Caco-2 (cell line): Measurements from ENCODE around the gene TUT4. TPM values are rescaled to one million over a fixed set of nuclear protein-coding genes. Genes with fewer than 3 reads are reported as not detected.

Source experiments
- BruUV-seq: library from RNA; stranded (reverse); fragments of 400-500 nt; replicated peaks from 2 replicates; lab custom pipeline; 2021; lab: Mats Ljungman, UMichigan
- CTCF ChIA-PET: fragments of 300-600 bp; sonication (Branson Sonifier 250); formaldehyde crosslinking; loops from one replicate; lab custom pipeline; 2022; ENCODE audit warnings: antibody characterized with exemption; lab: Charles Lee
- POLR2A ChIA-PET: fragments of 300-600 bp; sonication (Branson Sonifier 250); formaldehyde crosslinking; loops from one replicate; lab custom pipeline; 2022; ENCODE audit warnings: antibody characterized with exemption; lab: Charles Lee
- DNase-seq, 2 experiments: peaks; one replicate each; pipeline versions ENCODE4 v3.0.0 to v3.0.0-alpha.2; 2020 to 2022
- H3K27me3 ChIP-seq: replicated peaks from 2 replicates; pipeline ENCODE4 v1.6.0; 2011; ENCODE audit warnings: low read length; ENCODE audit not compliant: control insufficient read depth, insufficient read depth
- H3K36me3 ChIP-seq: 2 replicates; pipeline ENCODE4 v1.5.1; 2011; ENCODE audit warnings: low read length; ENCODE audit not compliant: control insufficient read depth, insufficient read depth
- H3K4me1 ChIP-seq: fragments of 250-450 bp; sonication (Bioruptor Pico); 2 replicates; pipeline ENCODE4 v1.5.1; 2020; ENCODE audit warnings: mild to moderate bottlenecking
- H3K4me3 ChIP-seq: 2 replicates; pipeline ENCODE4 v1.5.1; 2011; ENCODE audit warnings: low read depth, mild to moderate bottlenecking, control low read depth, low read length
- H3K9me3 ChIP-seq: fragments of 250-450 bp; sonication (Bioruptor Pico); 2 replicates; pipeline ENCODE4 v1.5.1; 2020; ENCODE audit warnings: mild to moderate bottlenecking, moderate library complexity
- H3K27ac Mint-ChIP-seq: one replicate; pipeline ENCODE4 v1.8.0; 2022; ENCODE audit warnings: mixed read lengths; ENCODE audit not compliant: unreplicated experiment
- H3K27me3 Mint-ChIP-seq: one replicate; pipeline ENCODE4 v1.8.0; 2022; ENCODE audit warnings: mixed read lengths; ENCODE audit not compliant: insufficient read depth, unreplicated experiment
- H3K36me3 Mint-ChIP-seq: one replicate; pipeline ENCODE4 v1.8.0; 2022; ENCODE audit warnings: mild to moderate bottlenecking, mixed read lengths; ENCODE audit not compliant: insufficient read depth, unreplicated experiment
- H3K4me1 Mint-ChIP-seq: one replicate; pipeline ENCODE4 v1.8.0; 2022; ENCODE audit warnings: low read depth, mixed read lengths; ENCODE audit not compliant: unreplicated experiment
- H3K4me3 Mint-ChIP-seq: one replicate; pipeline ENCODE4 v1.8.0; 2022; ENCODE audit warnings: mild to moderate bottlenecking, moderate library complexity, mixed read lengths; ENCODE audit not compliant: unreplicated experiment
- H3K9me3 Mint-ChIP-seq: one replicate; pipeline ENCODE4 v1.8.0; 2022; ENCODE audit warnings: mixed read lengths; ENCODE audit not compliant: unreplicated experiment
- intact Hi-C: fragments of 100-400 bp; cut with micrococcal nuclease; formaldehyde crosslinking; loops from one replicate; pipeline ENCODE4 v1.10.0; 2022; ENCODE audit not compliant: unreplicated experiment
- total RNA-seq: library from RNA; stranded (reverse); gene quantifications from 2 replicates; pipeline ENCODE4 v1.2.3, GENCODE V29; 2022
- TF ChIP-seq, protein P1 (sequence below), 2 experiments: fragments of 200-600 bp in 1 of 2; IDR thresholded peaks; 1 replicate in 1 of 2; 2 replicates in 1 of 2; pipeline versions ENCODE4 v1.5.1 to v1.8.0; 2011 to 2022; ENCODE audit warnings: antibody characterized with exemption in 1 of 2, control low read depth in 1 of 2, inconsistent platforms in 1 of 2, low read depth in 1 of 2, low read length in 1 of 2, mild to moderate bottlenecking in 1 of 2, moderate library complexity in 1 of 2; ENCODE audit not compliant: insufficient read depth in 1 of 2, severe bottlenecking in 1 of 2, unreplicated experiment in 1 of 2

Gene TUT4
- total RNA-seq, 1 experiment from 2014 or later, result 54.9 TPM

- no peak for DNase-seq
- Mint-ChIP-seq H3K27me3 (no peaks in the 10 kb centered on the region), H3K36me3 (peaks cover 6% of the 10 kb centered on the region), H3K9me3 (no peaks in the 10 kb centered on the region), H3K27ac (no peak overlapping the region), H3K4me1 (no peaks in the 10 kb centered on the region), H3K4me3 (no peak overlapping the region)
- Histone ChIP-seq H3K27me3 (no peaks in the 10 kb centered on the region), H3K4me3 (no peak overlapping the region), H3K4me1 (no peaks in the 10 kb centered on the region; the same call in 1 of the 2 replicates), H3K9me3 (no peaks in the 10 kb centered on the region), H3K36me3 (no peaks in the 10 kb centered on the region; the same call in 1 of the 2 replicates)
- no TSS peak for BruUV-seq
- ChIA-PET POLR2A (no interaction called here), CTCF (no interaction called here)
- TF ChIP-seq, protein P1, sequence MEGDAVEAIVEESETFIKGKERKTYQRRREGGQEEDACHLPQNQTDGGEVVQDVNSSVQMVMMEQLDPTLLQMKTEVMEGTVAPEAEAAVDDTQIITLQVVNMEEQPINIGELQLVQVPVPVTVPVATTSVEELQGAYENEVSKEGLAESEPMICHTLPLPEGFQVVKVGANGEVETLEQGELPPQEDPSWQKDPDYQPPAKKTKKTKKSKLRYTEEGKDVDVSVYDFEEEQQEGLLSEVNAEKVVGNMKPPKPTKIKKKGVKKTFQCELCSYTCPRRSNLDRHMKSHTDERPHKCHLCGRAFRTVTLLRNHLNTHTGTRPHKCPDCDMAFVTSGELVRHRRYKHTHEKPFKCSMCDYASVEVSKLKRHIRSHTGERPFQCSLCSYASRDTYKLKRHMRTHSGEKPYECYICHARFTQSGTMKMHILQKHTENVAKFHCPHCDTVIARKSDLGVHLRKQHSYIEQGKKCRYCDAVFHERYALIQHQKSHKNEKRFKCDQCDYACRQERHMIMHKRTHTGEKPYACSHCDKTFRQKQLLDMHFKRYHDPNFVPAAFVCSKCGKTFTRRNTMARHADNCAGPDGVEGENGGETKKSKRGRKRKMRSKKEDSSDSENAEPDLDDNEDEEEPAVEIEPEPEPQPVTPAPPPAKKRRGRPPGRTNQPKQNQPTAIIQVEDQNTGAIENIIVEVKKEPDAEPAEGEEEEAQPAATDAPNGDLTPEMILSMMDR (IDR thresholded peaks at IDR 0.05; ENCODE audit: insufficient read depth in 1 of 2, low read depth in 1 of 2, low read length in 1 of 2, severe bottlenecking in 1 of 2, unreplicated experiment in 1 of 2), result no peak
- intact Hi-C loops, result no loop called here
Observed at GRCh38 chr1:52463891-52464290, 89.0 kb downstream of the TUT4 start.

- DNase-seq, result no peak
- TF ChIP-seq, protein P1 (IDR thresholded peaks at IDR 0.05; ENCODE audit: insufficient read depth in 1 of 2, low read depth in 1 of 2, low read length in 1 of 2, severe bottlenecking in 1 of 2, unreplicated experiment in 1 of 2), result no peak
- H3K36me3 Mint-ChIP-seq, result peaks cover 5% of the 10 kb centered on the region
- no peaks in the 10 kb centered on the region for H3K9me3 Mint-ChIP-seq
- intact Hi-C loops, result no loop called here
- POLR2A ChIA-PET, result interaction anchor here (0.6 kb wide), 1 partner anchor 171 kb away, joined by 5 read pairs; no protein-coding TSS in a partner anchor
- H3K9me3 ChIP-seq, result no peaks in the 10 kb centered on the region
- H3K4me1 Mint-ChIP-seq, result no peaks in the 10 kb centered on the region
- no peak overlapping the region for H3K4me3 Mint-ChIP-seq
- H3K4me1 ChIP-seq, result no peaks in the 10 kb centered on the region; the same call in 1 of the 2 replicates
- CTCF ChIA-PET, result no interaction called here
- H3K27ac Mint-ChIP-seq, result no peak overlapping the region
- BruUV-seq, result no TSS peak
- H3K4me3 ChIP-seq, result no peak overlapping the region
- no peaks in the 10 kb centered on the region; the same call in 1 of the 2 replicates for H3K36me3 ChIP-seq
- H3K27me3 ChIP-seq, result no peaks in the 10 kb centered on the region
- H3K27me3 Mint-ChIP-seq, result no peaks in the 10 kb centered on the region
Observed at GRCh38 chr1:52461821-52462220, 91.1 kb downstream of the TUT4 start.

DNA sequence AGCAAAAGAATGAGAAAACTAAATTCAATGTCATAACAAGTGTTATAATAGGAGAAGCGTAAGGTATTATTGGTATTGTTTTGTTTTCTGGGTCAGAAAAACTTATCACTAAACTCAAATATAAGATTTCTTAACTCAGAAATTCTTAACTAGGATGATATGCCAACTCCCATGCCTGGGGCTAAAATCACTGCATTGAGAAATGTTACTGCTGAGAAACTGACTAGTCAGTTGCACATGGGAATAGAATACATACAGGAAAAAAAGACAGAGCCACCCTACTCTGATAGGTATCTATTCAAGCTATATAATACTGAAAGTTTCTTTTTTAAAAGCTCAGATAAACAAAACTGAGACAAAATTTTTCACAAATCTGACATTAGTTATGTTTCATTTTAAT is 92.2 kb downstream of the TUT4 start:
- Mint-ChIP-seq H3K27ac (no peak overlapping the region), H3K27me3 (no peaks in the 10 kb centered on the region), H3K4me3 (no peak overlapping the region), H3K9me3 (no peaks in the 10 kb centered on the region), H3K36me3 (peaks cover 5% of the 10 kb centered on the region), H3K4me1 (no peaks in the 10 kb centered on the region)
- Histone ChIP-seq H3K27me3 (no peaks in the 10 kb centered on the region), H3K4me3 (no peak overlapping the region), H3K9me3 (no peaks in the 10 kb centered on the region), H3K4me1 (no peaks in the 10 kb centered on the region; the same call in 1 of the 2 replicates), H3K36me3 (no peaks in the 10 kb centered on the region; the same call in 1 of the 2 replicates)
- BruUV-seq, result no TSS peak
- DNase-seq, result no peak
- TF ChIP-seq, protein P1 (IDR thresholded peaks at IDR 0.05; ENCODE audit: insufficient read depth in 1 of 2, low read depth in 1 of 2, low read length in 1 of 2, severe bottlenecking in 1 of 2, unreplicated experiment in 1 of 2), result no peak
- intact Hi-C loops, result no loop called here
- ChIA-PET CTCF (no interaction called here), POLR2A (no interaction called here)
